ENCODE measurements around the gene SLC16A5.

Gene SLC16A5

DNA sequence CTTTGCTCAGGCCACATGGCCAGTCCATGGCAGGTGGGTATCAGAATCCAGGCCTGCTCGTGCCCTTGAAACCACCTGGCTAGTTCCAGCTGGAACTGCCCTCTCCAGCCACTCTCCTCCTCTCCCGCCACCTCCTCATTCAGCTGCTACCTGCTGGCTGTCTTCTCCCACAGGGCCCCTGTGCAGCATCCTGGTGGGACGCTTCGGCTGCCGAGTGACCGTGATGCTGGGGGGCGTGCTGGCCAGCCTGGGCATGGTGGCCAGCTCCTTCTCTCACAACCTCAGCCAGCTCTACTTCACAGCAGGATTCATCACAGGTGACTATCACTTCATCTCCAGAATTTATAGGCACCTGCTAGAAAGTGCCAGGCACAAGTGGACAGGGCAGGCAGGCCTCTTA lies 10.1 kb downstream of the SLC16A5 start:
- no peak overlapping the region for H3K4me3 ChIP-seq (replicated peaks in 1 of 2; ENCODE audit: low read depth in 2 of 2, low read length in 2 of 2)
- TF ChIP-seq, protein P1, sequence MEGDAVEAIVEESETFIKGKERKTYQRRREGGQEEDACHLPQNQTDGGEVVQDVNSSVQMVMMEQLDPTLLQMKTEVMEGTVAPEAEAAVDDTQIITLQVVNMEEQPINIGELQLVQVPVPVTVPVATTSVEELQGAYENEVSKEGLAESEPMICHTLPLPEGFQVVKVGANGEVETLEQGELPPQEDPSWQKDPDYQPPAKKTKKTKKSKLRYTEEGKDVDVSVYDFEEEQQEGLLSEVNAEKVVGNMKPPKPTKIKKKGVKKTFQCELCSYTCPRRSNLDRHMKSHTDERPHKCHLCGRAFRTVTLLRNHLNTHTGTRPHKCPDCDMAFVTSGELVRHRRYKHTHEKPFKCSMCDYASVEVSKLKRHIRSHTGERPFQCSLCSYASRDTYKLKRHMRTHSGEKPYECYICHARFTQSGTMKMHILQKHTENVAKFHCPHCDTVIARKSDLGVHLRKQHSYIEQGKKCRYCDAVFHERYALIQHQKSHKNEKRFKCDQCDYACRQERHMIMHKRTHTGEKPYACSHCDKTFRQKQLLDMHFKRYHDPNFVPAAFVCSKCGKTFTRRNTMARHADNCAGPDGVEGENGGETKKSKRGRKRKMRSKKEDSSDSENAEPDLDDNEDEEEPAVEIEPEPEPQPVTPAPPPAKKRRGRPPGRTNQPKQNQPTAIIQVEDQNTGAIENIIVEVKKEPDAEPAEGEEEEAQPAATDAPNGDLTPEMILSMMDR (IDR thresholded peaks at IDR 0.05; ENCODE audit: low read depth, low read length), result no peak
- no peak for DNase-seq (ENCODE audit: low read depth in 2 of 2)

DNA sequence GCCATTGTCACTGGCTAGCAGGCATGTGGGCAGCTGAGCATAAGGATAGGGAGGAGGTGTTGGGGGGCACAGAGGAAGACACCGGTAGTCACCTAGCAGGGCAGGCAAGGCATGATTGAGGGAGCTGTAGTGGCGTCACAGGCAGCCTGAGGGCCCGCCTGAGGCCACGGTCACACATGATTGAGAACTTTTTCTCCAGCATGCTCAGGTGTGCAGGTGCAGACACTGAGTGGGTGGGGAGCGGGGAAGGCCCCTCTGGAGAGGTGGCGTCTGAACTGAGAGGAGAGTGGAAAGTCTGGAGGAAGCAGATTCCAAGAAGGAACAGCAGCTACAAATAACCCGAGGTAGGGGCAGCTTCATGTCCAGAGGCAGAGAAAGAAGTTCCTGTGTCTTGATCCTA lies 11.1 kb downstream of the SLC16A5 start:
- no peak for DNase-seq (ENCODE audit: low read depth in 2 of 2)
- TF ChIP-seq, protein P1 (IDR thresholded peaks at IDR 0.05; ENCODE audit: low read depth, low read length), result no peak

DNA sequence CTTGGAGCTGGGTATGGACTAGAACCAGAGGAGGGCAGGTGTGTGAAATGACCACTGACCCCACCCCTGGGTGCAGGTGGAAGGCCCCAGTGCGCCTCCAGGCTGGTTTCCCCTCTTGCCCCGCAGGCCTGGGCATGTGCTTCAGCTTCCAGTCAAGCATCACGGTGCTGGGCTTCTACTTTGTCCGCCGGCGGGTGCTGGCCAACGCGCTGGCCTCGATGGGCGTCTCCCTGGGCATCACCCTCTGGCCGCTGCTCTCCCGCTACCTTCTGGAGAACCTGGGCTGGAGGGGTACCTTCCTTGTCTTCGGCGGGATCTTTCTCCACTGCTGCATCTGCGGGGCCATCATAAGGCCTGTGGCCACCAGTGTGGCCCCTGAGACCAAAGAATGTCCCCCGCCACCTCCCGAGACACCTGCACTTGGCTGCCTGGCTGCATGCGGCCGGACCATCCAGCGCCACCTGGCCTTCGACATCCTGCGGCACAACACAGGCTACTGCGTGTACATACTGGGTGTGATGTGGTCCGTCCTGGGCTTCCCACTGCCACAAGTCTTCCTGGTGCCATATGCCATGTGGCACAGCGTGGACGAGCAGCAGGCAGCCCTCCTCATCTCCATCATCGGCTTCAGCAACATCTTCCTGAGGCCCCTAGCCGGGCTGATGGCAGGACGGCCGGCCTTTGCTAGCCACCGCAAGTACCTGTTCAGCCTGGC lies 12.3 kb downstream of the SLC16A5 start:
- no peak overlapping the region for H3K4me3 ChIP-seq (replicated peaks in 1 of 2; ENCODE audit: low read depth in 2 of 2, low read length in 2 of 2)
- DNase-seq (ENCODE audit: low read depth in 2 of 2), result no peak
- TF ChIP-seq, protein P1 (IDR thresholded peaks at IDR 0.05; ENCODE audit: low read depth, low read length), result no peak

More for the DNA sequence above, 11.1 kb downstream of the SLC16A5 start:
- H3K4me3 ChIP-seq (replicated peaks in 1 of 2; ENCODE audit: low read depth in 2 of 2, low read length in 2 of 2), result no peak overlapping the region

DNA sequence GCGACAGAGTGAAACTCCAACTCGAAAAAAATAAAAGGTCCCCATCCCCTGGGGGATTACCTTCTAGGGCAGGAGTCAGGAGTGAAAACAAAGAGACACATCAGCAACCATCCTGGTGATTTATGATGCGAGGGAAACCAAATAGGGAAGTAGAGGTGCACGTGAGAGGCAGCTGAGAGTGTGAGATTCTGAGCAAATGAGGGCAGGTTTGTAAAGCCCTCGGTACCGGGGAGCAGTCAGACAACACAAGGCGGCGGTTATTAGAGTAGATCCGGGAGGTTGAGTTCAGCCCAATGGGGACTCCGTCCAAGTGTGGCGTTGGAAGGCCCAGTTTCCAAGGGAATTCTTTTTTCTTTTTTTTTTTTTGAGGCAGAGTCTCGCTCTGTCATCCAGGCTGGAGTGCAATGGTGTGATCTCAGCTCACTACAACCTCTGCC lies 14.6 kb downstream of the SLC16A5 start:
- TF ChIP-seq, protein P1 (IDR thresholded peaks at IDR 0.05; ENCODE audit: low read depth, low read length), result no peak
- no peak overlapping the region for H3K4me3 ChIP-seq (replicated peaks in 1 of 2; ENCODE audit: low read depth in 2 of 2, low read length in 2 of 2)
- DNase-seq (ENCODE audit: low read depth in 2 of 2), result no peak

DNA sequence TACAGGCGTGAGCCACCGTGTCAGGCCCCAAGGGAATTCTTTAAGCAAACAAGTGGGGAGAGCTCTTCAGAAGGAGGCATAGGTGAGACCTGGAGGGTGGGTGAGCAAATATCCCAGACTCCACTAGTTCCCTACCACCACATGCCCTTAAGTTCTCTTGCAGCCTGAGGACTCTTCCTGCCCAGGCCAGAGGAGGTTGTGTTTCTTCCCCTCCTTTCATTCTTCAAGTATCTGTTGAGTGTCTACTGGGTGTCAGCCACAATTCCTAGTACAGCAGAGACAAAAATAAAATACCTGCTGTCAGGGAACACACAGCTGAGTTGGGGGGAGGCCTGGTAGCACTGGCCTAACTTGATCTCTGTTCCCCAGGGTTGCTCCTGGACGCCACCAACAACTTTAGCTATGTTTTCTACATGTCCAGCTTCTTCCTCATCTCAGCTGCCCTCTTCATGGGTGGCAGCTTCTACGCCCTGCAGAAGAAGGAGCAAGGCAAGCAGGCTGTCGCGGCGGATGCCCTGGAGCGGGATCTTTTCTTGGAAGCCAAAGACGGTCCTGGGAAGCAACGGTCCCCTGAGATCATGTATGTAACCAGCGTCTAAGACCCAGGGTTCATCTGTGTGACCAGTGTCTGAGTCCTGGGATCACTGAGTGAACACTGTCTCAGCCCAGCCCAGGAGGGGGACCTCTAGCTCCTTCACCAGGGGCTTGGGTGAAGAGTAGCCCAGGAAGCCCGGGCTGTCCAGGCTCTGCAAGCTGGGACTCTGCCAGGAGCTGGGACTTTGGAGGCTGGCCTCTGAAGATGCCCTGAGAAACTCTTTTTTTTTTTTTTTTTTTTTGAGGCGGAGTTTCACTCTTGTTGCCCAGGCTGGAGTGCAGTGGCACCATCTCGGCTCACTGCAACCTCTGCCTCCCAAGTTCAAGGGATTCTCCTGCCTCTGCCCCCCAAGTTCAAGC lies 16.1 kb downstream of the SLC16A5 start:
- TF ChIP-seq, protein P1 (IDR thresholded peaks at IDR 0.05; ENCODE audit: low read depth, low read length), result no peak
- no peak for DNase-seq (ENCODE audit: low read depth in 2 of 2)
- H3K4me3 ChIP-seq (replicated peaks in 1 of 2; ENCODE audit: low read depth in 2 of 2, low read length in 2 of 2), result no peak overlapping the region

DNA sequence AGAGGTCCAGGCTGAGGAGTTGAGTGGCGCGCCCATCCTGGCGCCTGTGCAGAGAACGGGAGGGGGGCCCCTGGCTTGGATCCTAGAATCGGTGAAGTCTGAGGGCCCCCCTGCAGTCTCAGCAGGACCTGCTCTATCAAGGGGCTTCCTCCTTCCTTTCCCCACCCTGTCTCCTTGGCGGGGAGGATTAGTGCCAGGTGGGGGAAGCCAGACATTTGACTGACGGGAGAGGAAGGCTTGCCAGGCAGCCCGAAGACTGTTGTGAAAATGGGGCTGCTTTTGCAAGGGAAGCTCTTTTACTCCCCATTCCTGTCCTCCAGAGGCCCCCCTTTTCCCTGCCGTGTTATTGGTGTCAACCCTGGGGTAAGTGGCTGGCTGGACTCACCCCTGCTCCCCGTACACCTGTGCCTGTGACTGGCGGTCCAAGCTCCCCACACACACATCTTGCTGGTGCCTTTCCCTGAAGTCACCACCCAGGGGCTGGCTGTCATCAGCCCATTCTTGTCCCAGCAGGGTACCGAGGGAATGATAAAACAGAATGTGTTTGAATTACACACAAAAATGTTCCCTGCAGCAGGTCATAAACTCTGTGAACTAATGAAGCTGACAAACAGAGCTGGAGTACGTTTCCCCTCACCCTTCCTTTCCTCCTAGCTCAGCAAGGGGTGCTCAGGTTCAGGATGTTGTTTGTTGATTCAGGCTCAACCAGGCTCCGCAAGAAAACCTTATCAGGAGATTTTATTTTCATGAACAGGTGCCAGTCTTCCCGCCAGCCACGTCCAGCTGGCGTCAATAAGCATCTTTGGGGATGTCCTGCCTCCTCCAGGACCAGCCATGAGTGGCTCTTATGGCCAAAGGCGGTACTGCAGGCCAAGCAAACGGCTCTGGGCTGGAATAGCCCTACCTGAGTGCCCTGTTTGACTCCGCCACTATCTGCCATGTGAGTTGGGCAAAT lies 17.6 kb downstream of the SLC16A5 start:
- H3K4me3 ChIP-seq (replicated peaks in 1 of 2; ENCODE audit: low read depth in 2 of 2, low read length in 2 of 2), result no peak overlapping the region
- DNase-seq (ENCODE audit: low read depth in 2 of 2), result peak; percentile 49 to 54
- TF ChIP-seq, protein P1 (IDR thresholded peaks at IDR 0.05; ENCODE audit: low read depth, low read length), result peak; percentile 85
